NAMALWA (cell line): ENCODE data around the gene PAPOLB.
"Not testable (repeated sequence)": the region's sequence is repeated elsewhere in the genome, so short reads cannot be mapped to it uniquely, and the experiment has no call there.

Experiments
- DNase-seq: peaks from one replicate; pipeline ENCODE4 v3.0.0-alpha.2; 2015; ENCODE audit warnings: low spot score

PAPOLB gene

GRCh38 chr7:4861673-4862072, at the start of gene PAPOLB:
PAPOLB (minus strand) TSS chr7:4862030; CDS start chr7:4861810, 220 bp downstream.
- DNase-seq, result no peak

GRCh38 chr7:4911111-4911828, 49.4 kb upstream of the PAPOLB start:
- DNase-seq, result no peak

GRCh38 chr7:4906682-4907081, 44.9 kb upstream of the PAPOLB start:
- DNase-seq, result peak; percentile 28

- DNase-seq, result no peak
Observed at GRCh38 chr7:4905171-4905570, 43.3 kb upstream of the PAPOLB start.

- DNase-seq, result no peak
Observed at GRCh38 chr7:4904346-4904745, 42.5 kb upstream of the PAPOLB start.

GRCh38 chr7:4895766-4896165, 33.9 kb upstream of the PAPOLB start:
- DNase-seq, result no peak

- no peak for DNase-seq
Observed at GRCh38 chr7:4894482-4894881, 32.7 kb upstream of the PAPOLB start.

GRCh38 chr7:4893929-4894475, 32.2 kb upstream of the PAPOLB start:
- no peak for DNase-seq

- DNase-seq, result not testable (repeated sequence)
Observed at GRCh38 chr7:4893188-4893587, 31.4 kb upstream of the PAPOLB start.

- not testable (repeated sequence) for DNase-seq
Observed at GRCh38 chr7:4891522-4891921, 29.7 kb upstream of the PAPOLB start.

- DNase-seq, result no peak
Observed at GRCh38 chr7:4889682-4890081, 27.9 kb upstream of the PAPOLB start.

- no peak for DNase-seq
Observed at GRCh38 chr7:4888161-4888560, 26.3 kb upstream of the PAPOLB start.

- no peak for DNase-seq
Observed at GRCh38 chr7:4886671-4887070, 24.8 kb upstream of the PAPOLB start.

- DNase-seq, result no peak
Observed at GRCh38 chr7:4885317-4885807, 23.5 kb upstream of the PAPOLB start.

GRCh38 chr7:4884164-4884563, 22.3 kb upstream of the PAPOLB start:
- no peak for DNase-seq

- DNase-seq, result peak; percentile 63
Observed at GRCh38 chr7:4883372-4884144, 21.7 kb upstream of the PAPOLB start, which contains the start of gene RADIL. RADIL (minus strand) TSS chr7:4883716; CDS start chr7:4878139, 5,577 bp downstream.

GRCh38 chr7:4883033-4883371, 21.2 kb upstream of the PAPOLB start:
- no peak for DNase-seq

GRCh38 chr7:4882169-4883032, 20.6 kb upstream of the PAPOLB start:
- no peak for DNase-seq

- DNase-seq, result no peak
Observed at GRCh38 chr7:4880218-4880617, 18.4 kb upstream of the PAPOLB start.

- no peak for DNase-seq
Observed at GRCh38 chr7:4879396-4880081, 17.7 kb upstream of the PAPOLB start.
